Measurements from ENCODE around the gene NAV2. TPM values are rescaled to one million over a fixed set of nuclear protein-coding genes. Genes with fewer than 3 reads are reported as not detected.

Gene NAV2
- total RNA-seq, 1 experiment from 2014 or later, result 23.3 TPM

DNA sequence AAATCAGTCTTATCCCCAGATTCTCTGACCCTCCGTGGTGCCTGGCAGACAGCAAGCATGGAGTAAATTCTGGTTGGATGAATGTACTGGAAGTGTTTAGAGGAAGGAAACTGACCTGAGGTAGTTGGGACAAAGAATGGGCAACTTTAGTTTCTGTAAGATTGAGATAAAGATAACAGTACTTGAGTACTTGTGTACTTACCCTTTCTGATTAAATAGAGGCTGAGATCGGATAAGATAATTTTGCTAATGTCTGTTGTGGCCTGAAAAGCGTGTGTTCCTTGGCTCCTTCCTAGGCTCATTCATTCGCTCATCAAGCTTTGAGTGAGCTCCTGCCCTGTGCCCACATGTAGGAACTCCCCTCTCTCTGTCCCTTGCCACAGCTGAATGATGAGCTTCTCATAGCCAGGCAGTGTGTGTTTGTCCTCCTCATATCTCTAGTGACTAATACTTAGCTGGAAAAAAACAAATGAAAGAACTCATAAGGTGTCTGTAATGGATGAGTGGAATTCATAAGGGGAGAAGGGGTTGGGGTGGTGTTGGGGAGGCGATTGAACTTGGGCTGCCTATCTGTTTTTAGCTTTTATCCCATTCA lies 329.5 kb downstream of the NAV2 start:
- DNase-seq, result no peak
- Histone ChIP-seq H3K79me2 (ENCODE audit: low read depth) (no peaks in the 10 kb centered on the region), H3K4me1 (replicated peaks; ENCODE audit: insufficient read depth) (0 out of 2 replicates have a peak, but pooled peaks cover 7% of the 10 kb centered on the region), H3F3A (ENCODE audit: insufficient read depth, low read depth) (no peaks in the 10 kb centered on the region), H3K27ac (no peak overlapping the region), H3K9me2 (ENCODE audit: insufficient read depth) (no peaks in the 10 kb centered on the region), H3K4me2 (no peak overlapping the region), H4K20me1 (ENCODE audit: insufficient read depth) (no peaks in the 10 kb centered on the region; the same call in 1 of the 2 replicates), H3K27me3 (ENCODE audit: insufficient read depth, low read depth) (no peaks in the 10 kb centered on the region), H2AFZ (no peak overlapping the region), H3K4me3 (no peak overlapping the region), H3K9me3 (ENCODE audit: insufficient read depth, low read depth) (no peaks in the 10 kb centered on the region), H3K36me3 (ENCODE audit: low read depth) (no peaks in the 10 kb centered on the region)
- intact Hi-C loops (cut with micrococcal nuclease; ENCODE audit: unreplicated experiment), result no loop called here
- TF ChIP-seq CTCF (conservative IDR thresholded peaks at IDR 0.05), result no peak
- POLR2A ChIA-PET (ENCODE audit: unreplicated experiment), result no interaction called here
- BruUV-seq (replicated peaks), result no TSS peak
- CTCF ChIA-PET, result interaction anchor here (1.1 kb wide), 1 partner anchor 15 kb away, joined by 4 read pairs; no protein-coding TSS in a partner anchor

DNA sequence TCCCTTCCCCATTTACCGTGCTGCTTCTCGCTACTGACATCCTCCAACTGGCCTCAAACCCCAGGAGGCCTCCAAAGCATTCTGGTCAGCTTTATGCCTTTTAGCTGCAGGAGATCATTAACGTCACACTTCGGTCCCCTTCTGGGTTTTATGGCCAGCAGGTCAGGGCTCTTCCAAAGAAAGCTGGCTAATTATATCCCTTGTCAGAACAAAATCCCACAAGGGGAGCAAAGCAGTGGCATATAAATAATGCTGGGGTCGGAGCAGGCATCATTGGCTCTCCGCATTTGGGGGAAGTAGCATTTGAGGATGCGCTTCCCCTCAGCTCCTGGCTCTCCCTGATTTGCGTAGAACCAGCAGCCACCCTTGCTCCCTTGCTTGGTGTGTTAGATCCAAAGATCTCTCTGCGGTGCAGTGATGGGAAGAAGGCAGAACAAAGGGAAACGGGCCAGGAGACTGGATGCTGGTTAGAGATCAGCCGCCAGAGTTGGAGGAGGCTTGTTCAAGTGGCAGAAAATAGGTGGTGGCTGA lies 330.2 kb downstream of the NAV2 start:
- no peaks in the 10 kb centered on the region for H3K79me2 ChIP-seq (ENCODE audit: low read depth)
- no peak overlapping the region for H2AFZ ChIP-seq
- H3K9me2 ChIP-seq (ENCODE audit: insufficient read depth), result no peaks in the 10 kb centered on the region
- H3K27me3 ChIP-seq (ENCODE audit: insufficient read depth, low read depth), result no peaks in the 10 kb centered on the region
- no peaks in the 10 kb centered on the region for H3K36me3 ChIP-seq (ENCODE audit: low read depth)
- CTCF ChIA-PET, result interaction anchor here (1.1 kb wide), 1 partner anchor 16 kb away, joined by 4 read pairs; no protein-coding TSS in a partner anchor
- H3K9me3 ChIP-seq (ENCODE audit: insufficient read depth, low read depth), result no peaks in the 10 kb centered on the region
- TF ChIP-seq CTCF (conservative IDR thresholded peaks at IDR 0.05) (no peak), EZH2 (IDR thresholded peaks at IDR 0.05; ENCODE audit: low read depth) (no peak)
- H4K20me1 ChIP-seq (ENCODE audit: insufficient read depth), result no peaks in the 10 kb centered on the region; the same call in 1 of the 2 replicates
- H3K4me3 ChIP-seq, result no peak overlapping the region
- no peak for DNase-seq
- H3K4me1 ChIP-seq (replicated peaks; ENCODE audit: insufficient read depth), result 0 out of 2 replicates have a peak, but pooled peaks cover 7% of the 10 kb centered on the region
- no peaks in the 10 kb centered on the region for H3F3A ChIP-seq (ENCODE audit: insufficient read depth, low read depth)
- POLR2A ChIA-PET (ENCODE audit: unreplicated experiment), result no interaction called here
- BruUV-seq (replicated peaks), result no TSS peak
- intact Hi-C loops (cut with micrococcal nuclease; ENCODE audit: unreplicated experiment), result no loop called here
- no peak overlapping the region for H3K27ac ChIP-seq
- H3K4me2 ChIP-seq, result no peak overlapping the region

GRCh38 chr11:20043992-20044391 lies 331.4 kb downstream of the NAV2 start:
- H3K9me3 ChIP-seq (ENCODE audit: insufficient read depth, low read depth), result no peaks in the 10 kb centered on the region
- H4K20me1 ChIP-seq (ENCODE audit: insufficient read depth), result no peaks in the 10 kb centered on the region; the same call in 1 of the 2 replicates
- no peak overlapping the region for H3K4me3 ChIP-seq
- CTCF ChIA-PET, result no interaction called here
- intact Hi-C loops (cut with micrococcal nuclease; ENCODE audit: unreplicated experiment), result no loop called here
- no peak overlapping the region for H3K27ac ChIP-seq
- BruUV-seq (replicated peaks), result no TSS peak
- no peaks in the 10 kb centered on the region for H3K27me3 ChIP-seq (ENCODE audit: insufficient read depth, low read depth)
- H3K36me3 ChIP-seq (ENCODE audit: low read depth), result no peaks in the 10 kb centered on the region
- no peak for DNase-seq
- POLR2A ChIA-PET (ENCODE audit: unreplicated experiment), result no interaction called here
- no peaks in the 10 kb centered on the region for H3F3A ChIP-seq (ENCODE audit: insufficient read depth, low read depth)
- no peak for TF ChIP-seq CTCF (conservative IDR thresholded peaks at IDR 0.05)
- TF ChIP-seq EZH2 (IDR thresholded peaks at IDR 0.05; ENCODE audit: low read depth), result no peak
- no peaks in the 10 kb centered on the region for H3K9me2 ChIP-seq (ENCODE audit: insufficient read depth)
- H3K79me2 ChIP-seq (ENCODE audit: low read depth), result no peaks in the 10 kb centered on the region
- 0 out of 2 replicates have a peak, but pooled peaks cover under 1% of the 10 kb centered on the region for H3K4me1 ChIP-seq (replicated peaks; ENCODE audit: insufficient read depth)
- H3K4me2 ChIP-seq, result no peak overlapping the region
- H2AFZ ChIP-seq, result no peak overlapping the region

Measured in PC-9 (cell line).